Tibial artery (tissue), 4 donors: ENCODE measurements around the gene DST.

Source experiments
- DNase-seq, 2 donors: peaks; one replicate each; pipeline ENCODE4 v3.0.0-alpha.2; 2019
- H3K27ac ChIP-seq, 2 donors: fragments of 200-600 bp; sonication (generic) in 1 of 2; 1 replicate in 1 of 2; 2 replicates in 1 of 2; pipeline ENCODE4 v1.5.1; 2018 to 2019; ENCODE audit warnings: mild to moderate bottlenecking in 1 of 2
- H3K27me3 ChIP-seq, 2 donors: fragments of 200-600 bp; sonication (generic) in 1 of 2; one replicate each; pipeline versions ENCODE4 v1.5.1 to v1.6.0; 2016 to 2019
- H3K36me3 ChIP-seq, 3 donors: fragments of 200-600 bp; sonication (generic) in 2 of 3; one replicate each; pipeline ENCODE4 v1.5.1; 2016 to 2019; ENCODE audit warnings: mild to moderate bottlenecking in 2 of 3
- H3K4me1 ChIP-seq, 4 donors: fragments of 200-600 bp; sonication (generic) in 2 of 4; 1 replicate in 3 of 4; 2 replicates in 1 of 4; pipeline ENCODE4 v1.5.1; 2016 to 2019
- H3K4me3 ChIP-seq, 2 donors: fragments of 200-600 bp; sonication (generic) in 1 of 2; 1 replicate in 1 of 2; 2 replicates in 1 of 2; pipeline ENCODE4 v1.5.1; 2018 to 2019; ENCODE audit warnings: mild to moderate bottlenecking in 2 of 2
- H3K9me3 ChIP-seq, 3 donors: fragments of 200-600 bp; sonication (generic) in 1 of 3; one replicate each; pipeline ENCODE4 v1.5.1; 2016 to 2019
- CTCF ChIP-seq, 2 experiments: fragments of 200-600 bp in 1 of 2; fragments of 450-650 bp in 1 of 2; IDR thresholded peaks; one replicate each; pipeline ENCODE4 v1.5.1; 2017 to 2019; ENCODE audit warnings: antibody characterized with exemption in 2 of 2, mild to moderate bottlenecking in 1 of 2, moderate library complexity in 1 of 2
- intact Hi-C: fragments of 100-400 bp; cut with DNase I; formaldehyde crosslinking; loops from one replicate; pipeline ENCODE4 v1.15.0; 2023; ENCODE audit warnings: low total_unique reads

Gene DST

GRCh38 chr6:56616967-56617366, 25.7 kb downstream of the DST start:
- peaks cover 44 to 70% (median 58%) of the 10 kb centered on the region in 3 donors for H3K36me3 ChIP-seq
- no peaks in the 10 kb centered on the region for H3K4me1 ChIP-seq
- intact Hi-C loops = no loop called here
- no peak overlapping the region for H3K4me3 ChIP-seq
- H3K27me3 ChIP-seq = no peaks in the 10 kb centered on the region
- TF ChIP-seq CTCF (IDR thresholded peaks at IDR 0.05) = no peak
- no peak for DNase-seq
- H3K27ac ChIP-seq = no peak overlapping the region
- no peaks in the 10 kb centered on the region for H3K9me3 ChIP-seq

- intact Hi-C loops = no loop called here
- no peak for TF ChIP-seq CTCF (IDR thresholded peaks at IDR 0.05)
- Histone ChIP-seq H3K4me1 (no peaks in the 10 kb centered on the region), H3K36me3 (peaks cover 30 to 60% (median 46%) of the 10 kb centered on the region in 3 donors), H3K27me3 (no peaks in the 10 kb centered on the region), H3K4me3 (no peak overlapping the region), H3K9me3 (no peaks in the 10 kb centered on the region), H3K27ac (no peak overlapping the region)
- DNase-seq = no peak
Observed at GRCh38 chr6:56613247-56613851, 29.3 kb downstream of the DST start.

- TF ChIP-seq CTCF (IDR thresholded peaks at IDR 0.05) = no peak
- no peak for DNase-seq
- no peaks in the 10 kb centered on the region for H3K27me3 ChIP-seq
- H3K4me1 ChIP-seq = no peaks in the 10 kb centered on the region
- H3K9me3 ChIP-seq = no peaks in the 10 kb centered on the region
- no peak overlapping the region for H3K27ac ChIP-seq
- intact Hi-C loops = no loop called here
- H3K36me3 ChIP-seq = peaks cover 23 to 31% (median 30%) of the 10 kb centered on the region in 3 donors
- H3K4me3 ChIP-seq = no peak overlapping the region
Observed at GRCh38 chr6:56608332-56608731, 34.4 kb downstream of the DST start.

- DNase-seq = no peak
- intact Hi-C loops = no loop called here
- Histone ChIP-seq H3K36me3 (peaks cover 26 to 41% (median 35%) of the 10 kb centered on the region in 3 donors), H3K27ac (no peak overlapping the region), H3K4me3 (no peak overlapping the region), H3K9me3 (no peaks in the 10 kb centered on the region), H3K4me1 (no peaks in the 10 kb centered on the region), H3K27me3 (no peaks in the 10 kb centered on the region)
- no peak for TF ChIP-seq CTCF (IDR thresholded peaks at IDR 0.05)
Observed at GRCh38 chr6:56607111-56607752, 35.5 kb downstream of the DST start.

GRCh38 chr6:56605435-56605834, 37.3 kb downstream of the DST start:
- TF ChIP-seq CTCF (IDR thresholded peaks at IDR 0.05) = no peak
- intact Hi-C loops = no loop called here

More at GRCh38 chr6:56605435-56605834, 37.3 kb downstream of the DST start:
- H3K4me3 ChIP-seq = no peak overlapping the region
- no peak overlapping the region for H3K27ac ChIP-seq
- H3K9me3 ChIP-seq = no peaks in the 10 kb centered on the region
- DNase-seq = no peak
- peaks cover 44 to 50% (median 46%) of the 10 kb centered on the region in 3 donors for H3K36me3 ChIP-seq
- no peaks in the 10 kb centered on the region for H3K4me1 ChIP-seq
- no peaks in the 10 kb centered on the region for H3K27me3 ChIP-seq
